Measurements from ENCODE around the gene MTRFR.

Gene MTRFR

DNA sequence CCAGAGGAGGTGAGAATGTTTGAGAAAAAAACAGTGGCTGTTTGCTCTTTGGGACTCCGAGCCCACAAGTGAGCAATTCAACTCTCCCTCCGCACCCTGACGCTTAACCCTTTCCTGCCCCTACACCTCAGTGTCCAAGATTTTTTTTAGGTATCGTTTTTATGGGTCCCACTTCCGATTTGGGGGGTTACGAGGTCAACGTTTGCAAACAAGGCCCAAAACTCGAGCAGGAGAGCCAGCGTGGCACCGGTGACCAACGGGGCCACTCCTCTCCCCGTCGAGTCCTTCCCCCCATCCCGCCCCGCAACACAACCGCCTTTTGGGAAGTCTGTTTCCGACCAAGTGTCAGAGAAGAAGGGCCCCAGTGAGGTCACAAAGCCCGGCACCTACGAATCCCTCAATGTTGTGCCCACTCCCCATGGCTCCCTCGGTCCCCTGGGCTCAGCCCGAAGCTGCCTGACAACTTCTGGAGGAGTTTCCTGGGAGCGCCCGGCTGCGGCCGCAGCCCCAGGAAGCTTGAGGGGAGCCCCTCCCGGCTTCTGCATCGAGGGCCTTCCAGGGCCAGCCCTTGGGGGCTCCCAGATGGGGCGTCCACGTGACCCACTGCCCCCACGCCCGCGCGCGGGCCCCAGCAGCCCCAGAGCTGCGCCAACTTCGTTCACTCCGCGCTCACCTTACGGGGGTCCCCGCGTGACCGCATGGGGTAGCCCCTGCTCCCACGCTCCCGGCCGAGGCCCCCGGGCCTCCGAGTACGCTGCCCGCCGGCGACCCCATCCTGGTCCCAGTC, 37.2 kb downstream of the MTRFR start:
- DNase-seq (ENCODE audit: low read depth in 3 of 3): peak in 1 of 3 donors; percentile 23

DNA sequence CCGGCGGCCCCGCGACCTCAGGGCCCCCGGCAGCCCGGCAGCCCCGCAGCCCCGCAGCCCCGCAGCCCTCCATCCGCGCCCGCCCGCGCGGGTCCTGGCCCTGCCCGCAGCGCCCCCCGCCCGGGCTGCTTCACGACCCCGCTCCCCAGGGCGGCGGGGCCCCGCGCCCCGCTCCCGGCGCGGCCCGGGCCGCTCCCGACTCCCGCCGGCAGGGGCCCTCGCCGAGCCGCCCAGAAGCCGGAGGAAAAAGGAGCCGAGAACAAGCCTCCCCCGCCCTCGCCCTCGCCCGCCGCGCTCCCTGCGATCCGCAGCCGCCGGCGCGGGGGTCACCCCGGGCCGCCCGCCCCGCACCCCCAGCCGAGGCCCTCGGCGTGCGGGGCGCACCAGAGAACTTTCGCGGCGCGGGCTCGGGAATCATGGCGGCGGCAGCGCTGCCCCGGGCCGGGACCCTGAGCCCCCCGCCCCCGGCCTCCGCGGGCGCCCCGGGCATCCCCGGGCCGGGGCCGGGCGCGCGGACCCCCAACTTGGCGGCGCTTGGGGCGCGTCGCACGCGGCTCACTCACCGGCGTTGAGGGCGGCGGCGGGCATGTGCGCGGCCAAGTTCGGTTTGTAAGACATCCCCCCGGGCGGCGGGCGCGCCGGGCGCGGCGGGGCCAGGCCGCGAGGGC, 37.9 kb downstream of the MTRFR start:
- DNase-seq (ENCODE audit: low read depth in 3 of 3): peak; percentile 49 to 72 (median 50)

DNA sequence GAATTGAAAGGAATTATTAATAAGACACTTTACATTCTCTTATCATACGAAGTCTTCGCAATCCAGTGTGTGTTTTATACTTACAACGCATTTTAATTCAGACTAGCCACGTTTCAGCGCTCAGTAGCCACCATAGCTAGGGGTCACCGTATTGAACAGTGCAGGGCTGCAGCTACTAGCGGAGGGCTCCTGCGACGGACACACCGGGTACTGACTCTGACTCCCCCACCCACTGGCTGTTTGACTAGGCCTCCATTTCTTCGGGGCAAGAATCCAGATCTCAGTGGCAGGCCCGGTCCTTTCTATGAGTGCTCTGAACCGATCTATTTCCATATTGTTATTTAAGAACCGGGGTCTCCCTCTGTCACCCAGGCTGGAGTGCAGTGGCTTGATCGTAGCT, 39.9 kb downstream of the MTRFR start:
- DNase-seq (ENCODE audit: low read depth in 3 of 3): no peak

DNA sequence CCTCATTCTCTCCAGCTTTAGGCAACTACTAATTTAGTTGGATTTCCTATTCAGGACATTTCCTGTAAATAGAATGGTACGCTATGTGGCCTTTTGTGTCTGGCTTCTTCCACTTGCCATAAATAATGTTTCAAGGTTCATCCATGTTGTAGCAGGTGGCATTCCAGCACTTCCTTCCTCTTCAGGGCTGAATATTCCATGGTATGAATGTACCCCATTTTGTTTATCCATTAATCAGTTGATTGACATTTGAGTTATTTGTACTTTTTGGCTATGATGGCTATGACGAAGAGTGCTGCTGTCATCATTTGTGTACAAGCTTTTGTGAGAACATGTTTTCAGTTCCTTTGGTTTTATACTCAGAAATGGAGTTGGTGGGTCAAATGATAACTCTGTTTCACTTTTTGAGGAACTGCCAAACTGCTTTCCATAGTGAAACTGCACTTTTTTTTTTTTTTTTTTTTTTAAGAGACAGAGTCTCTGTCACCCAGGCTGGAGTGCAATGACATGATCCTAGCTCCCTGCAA, 44.9 kb downstream of the MTRFR start:
- no peak for DNase-seq (ENCODE audit: low read depth in 3 of 3)

DNA sequence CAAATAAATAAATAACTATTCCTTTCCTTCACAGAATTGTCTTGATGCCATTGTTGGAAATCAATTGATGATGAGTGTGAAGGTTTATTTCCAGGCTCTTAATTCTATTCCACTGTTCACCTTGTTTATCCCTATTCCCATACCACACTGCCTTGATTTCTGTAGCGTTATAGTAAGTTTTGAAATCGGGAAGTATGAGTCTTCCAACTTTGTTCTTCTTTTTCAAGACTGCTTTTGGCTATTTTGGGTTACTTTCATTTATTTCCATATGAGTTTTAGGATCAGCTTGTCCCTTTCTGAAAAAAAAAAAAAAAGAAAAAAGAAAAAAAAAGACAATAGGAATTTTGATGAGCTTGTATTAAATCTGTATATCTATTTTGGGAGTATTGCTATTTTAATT, 47.7 kb downstream of the MTRFR start:
- no peak for DNase-seq (ENCODE audit: low read depth in 3 of 3)

DNA sequence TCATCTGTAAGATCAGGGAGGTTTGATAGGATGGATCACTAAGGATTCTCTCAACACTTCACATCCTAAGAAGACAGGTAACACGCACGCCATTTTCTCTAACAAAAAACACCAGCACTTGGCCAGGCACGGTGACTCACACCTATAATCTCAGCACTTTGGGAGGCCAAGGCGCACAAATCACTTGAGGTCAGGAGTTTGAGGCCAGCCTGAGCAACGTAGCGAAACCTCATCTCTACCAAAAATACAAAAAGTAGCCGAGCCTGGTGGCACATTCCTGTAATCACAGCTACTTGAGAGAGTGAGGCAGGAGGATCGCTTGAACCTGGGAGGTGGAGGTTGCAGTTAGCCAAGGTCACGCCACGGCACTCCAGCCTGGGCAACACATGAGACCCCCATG, 48.9 kb downstream of the MTRFR start:
- no peak for DNase-seq (ENCODE audit: low read depth in 3 of 3)

DNA sequence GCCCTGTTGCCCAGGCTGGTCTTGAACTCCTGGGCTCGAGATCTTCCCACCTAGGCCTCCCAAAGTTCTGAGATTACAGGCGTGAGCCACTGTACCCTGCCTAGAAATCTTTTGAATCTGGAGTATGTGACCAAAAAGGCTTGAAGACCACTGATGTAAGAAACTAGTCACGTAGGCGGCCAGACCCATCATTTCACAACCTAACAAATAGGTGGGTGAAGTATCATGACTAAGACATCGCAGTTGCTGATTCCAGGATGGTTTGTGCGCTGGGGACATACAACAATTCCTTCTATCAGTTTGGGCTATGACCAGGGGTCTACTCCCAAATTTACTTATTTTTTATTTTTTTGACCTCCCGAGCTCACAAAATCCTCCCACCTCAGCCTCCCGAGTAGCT, 50.2 kb downstream of the MTRFR start:
- no peak for DNase-seq (ENCODE audit: low read depth in 3 of 3)

DNA sequence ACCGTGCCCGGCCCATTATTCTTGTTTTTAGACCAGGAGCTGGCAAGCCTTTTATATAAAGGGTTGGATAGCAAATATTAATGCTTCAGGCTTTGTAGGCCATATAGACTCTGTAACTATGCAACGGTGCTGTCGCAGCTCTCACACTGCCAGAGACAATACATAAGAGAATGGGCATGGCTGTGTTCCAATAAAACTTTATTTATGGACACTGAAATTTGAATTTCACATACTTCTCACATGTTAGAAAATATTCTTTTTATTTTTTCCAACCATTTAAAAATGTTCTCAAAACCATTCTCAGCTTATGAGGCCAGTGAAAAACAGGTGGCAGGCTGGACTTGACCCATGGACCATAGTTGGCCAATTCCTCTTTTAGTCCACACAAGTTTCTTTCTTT, 51.4 kb downstream of the MTRFR start:
- no peak for DNase-seq (ENCODE audit: low read depth in 3 of 3)

DNA sequence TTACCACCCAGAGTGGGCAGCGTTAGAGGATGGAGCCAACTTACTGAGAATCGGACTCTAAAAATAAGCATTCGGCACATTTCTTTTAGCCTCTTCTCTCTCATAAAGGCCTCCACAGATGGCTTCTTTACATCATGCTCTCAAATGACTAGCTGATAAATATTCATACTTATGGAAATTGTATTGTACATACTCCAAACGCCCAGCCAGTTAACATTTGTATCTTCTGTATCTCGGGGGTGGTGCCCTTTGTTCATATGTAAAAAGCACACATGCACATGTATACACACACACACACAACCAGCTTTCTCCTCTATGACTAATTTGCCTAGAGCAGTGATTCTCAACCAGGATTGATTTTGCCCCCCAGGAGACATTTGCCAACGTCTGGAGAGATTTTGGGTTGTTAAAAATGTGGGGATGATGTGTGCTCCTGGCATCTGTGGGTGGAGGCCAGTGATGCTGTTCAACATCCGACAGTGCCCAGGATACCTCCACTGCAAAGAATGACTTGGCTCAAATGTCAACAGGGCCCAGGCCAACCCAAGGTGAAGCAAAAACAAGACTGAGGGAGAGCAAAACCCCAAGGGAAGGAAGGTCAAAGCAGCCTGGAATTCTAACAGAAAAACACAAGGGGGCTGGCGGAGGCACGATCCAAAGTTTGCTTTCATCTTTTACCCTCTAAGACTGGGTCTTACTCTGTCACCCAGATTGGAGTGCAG, 53.6 kb downstream of the MTRFR start:
- DNase-seq (ENCODE audit: low read depth in 3 of 3): no peak

DNA sequence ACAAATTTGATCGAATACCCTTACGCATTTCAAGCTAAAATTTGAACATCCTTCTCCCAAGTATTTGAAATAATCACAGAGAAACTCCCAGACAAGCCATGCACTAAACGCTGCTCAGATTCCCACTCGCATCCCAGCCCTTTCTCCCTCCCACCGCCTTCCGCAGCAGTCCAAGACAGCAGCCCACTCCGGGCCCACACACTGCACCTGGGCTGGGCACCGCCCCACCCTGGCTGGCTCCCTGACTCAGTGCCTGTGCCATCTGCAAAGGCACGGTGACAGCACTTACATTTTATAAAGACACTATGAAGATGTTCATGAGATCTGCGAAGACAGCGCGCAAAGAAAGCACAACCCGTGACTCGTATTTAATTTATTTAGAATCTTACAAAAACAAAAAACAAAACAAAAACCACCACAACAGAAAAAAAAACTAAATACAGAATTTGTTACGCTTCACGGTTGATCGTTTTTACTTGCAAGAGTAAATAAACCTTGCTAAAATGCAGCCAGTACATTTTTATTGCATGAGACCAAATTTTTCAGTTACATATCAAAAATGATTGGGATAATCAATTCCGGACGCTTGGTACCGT, 55.6 kb downstream of the MTRFR start:
- DNase-seq (ENCODE audit: low read depth in 3 of 3): no peak

DNA sequence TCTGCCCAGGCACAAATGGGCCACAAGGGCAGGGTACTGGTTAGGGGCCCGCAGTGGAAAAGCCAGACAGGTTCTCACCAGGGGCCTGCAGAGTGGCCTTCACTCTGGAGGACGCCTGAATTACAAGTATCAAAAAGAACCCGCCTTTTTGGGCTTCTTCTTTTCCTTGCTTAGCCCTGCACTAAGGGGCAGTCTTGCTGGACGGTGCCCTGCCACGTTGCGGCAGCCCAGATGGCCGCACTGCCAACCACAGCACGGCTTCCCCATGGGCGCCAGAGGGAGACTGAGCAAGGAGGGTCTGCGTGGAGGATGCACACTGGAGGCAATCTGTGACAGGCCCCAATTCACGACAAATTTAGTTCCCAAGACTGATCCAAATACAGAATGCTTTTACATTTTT, 56.7 kb downstream of the MTRFR start:
- no peak for DNase-seq (ENCODE audit: low read depth in 3 of 3)

DNA sequence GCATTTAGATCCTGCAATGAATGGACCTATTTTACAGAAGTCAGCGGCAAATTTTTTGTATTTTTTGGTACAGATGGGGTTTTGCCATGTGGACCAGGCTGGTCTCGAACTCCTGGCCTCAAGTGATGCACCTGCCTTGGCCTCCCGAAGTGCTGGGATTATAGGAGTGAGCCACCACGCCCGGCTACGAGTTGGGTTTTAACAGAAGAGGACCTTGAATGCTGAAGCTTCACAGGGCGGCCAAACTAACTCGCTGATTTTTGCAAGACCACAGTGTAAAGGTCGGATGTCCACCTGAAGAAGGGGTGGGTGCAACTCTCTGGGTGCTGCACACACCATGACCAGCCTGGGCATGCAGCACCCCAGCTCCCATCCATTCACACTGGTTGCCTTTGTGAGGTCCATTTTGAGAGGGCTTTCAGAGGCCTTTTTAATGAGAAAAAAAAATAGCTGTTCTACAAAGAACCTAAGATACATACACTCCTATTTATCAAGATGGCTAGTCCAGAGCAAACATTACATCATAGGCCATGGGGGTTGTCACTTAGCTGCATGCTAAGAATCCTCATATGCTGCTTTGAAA, 60.0 kb downstream of the MTRFR start:
- no peak for DNase-seq (ENCODE audit: low read depth in 3 of 3)

DNA sequence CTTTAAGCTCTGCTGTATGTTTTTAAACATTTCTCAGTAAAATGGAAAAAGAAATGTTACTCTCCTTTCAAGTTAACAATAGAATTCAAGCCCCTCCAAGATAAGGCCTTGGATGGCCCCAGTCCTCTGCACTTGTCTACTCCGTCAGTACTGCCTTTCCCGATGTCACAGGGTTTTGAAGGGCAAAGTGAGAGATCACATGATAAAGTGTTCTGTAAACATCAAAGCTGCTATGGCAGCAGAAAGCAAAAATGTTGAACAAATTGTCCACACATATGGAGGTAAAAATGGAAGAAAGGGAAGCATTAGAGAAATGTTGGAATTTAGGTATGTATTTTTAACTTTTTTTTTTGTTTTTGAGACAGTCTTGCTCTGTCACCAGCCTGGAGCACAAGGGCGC, 71.9 kb downstream of the MTRFR start:
- no peak for DNase-seq (ENCODE audit: low read depth in 3 of 3)

DNA sequence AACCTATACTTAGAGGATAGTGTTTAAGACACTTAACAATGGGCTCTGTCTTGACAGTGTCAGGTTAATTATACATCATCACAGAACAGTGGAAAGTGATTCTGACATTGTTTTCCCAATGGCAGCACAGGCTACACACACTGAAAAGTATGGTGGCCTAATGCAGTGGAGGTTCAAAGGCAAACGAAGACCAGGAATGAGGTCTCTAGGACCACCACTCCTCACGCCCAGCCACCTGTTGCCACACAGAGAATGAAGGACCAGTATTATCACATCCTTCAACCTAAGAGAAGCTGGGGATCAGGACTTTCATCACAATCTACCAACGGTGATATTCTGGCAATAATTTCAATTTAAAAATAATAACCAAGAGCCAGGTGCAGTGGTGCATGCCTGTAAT, 73.0 kb downstream of the MTRFR start:
- no peak for DNase-seq (ENCODE audit: low read depth in 3 of 3)

All from stimulated activated CD4-positive, alpha-beta T cell treated with anti-CD3 and anti-CD28 coated beads, TNF-alpha, amount 100 ng/mL, for 48 hours (primary cell).